ENCODE data around the gene CAPN7.

DNA sequence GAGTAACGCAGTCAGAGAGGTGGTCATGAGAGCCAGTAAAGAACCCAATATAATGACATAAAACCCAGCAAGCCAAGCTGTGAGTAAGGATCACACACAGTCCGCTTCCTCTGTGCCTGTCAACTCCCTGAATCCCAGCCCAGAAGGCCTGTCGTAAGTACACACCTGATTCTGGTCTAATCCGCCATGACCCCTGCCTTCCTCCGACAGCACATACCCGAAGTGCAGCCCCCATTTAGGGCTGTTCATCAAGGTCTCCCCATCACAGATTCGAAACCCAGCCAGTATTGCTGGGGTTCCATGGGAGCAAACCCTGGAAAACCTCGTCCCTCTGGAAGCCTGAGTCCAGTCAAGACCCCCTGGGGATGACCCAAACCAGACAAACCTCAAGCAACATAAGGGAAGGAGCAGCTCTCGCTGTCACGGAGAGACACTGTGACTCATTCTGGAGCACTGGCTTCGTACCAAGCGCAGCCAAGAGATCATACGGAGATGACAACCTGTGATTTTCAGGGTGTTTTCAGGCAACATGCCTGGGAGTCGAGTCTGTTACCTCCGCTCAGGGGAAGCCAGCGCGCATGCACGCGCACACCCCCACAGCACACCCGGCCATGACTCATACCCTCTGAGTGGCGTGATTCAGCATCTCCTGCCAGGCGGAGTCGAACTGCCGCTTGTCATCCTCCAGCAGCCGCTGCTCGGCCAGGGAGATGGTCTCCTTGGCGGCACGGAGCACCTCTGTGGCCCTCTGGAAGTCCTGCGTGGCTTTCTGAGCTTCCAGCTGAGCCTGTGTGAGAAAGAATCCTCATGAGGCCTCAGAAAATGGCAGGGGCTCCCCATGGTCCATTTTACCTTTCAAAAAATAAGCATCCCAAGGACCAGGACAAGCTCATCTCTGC, 63.3 kb downstream of the CAPN7 start:
- TF ChIP-seq, protein P1, sequence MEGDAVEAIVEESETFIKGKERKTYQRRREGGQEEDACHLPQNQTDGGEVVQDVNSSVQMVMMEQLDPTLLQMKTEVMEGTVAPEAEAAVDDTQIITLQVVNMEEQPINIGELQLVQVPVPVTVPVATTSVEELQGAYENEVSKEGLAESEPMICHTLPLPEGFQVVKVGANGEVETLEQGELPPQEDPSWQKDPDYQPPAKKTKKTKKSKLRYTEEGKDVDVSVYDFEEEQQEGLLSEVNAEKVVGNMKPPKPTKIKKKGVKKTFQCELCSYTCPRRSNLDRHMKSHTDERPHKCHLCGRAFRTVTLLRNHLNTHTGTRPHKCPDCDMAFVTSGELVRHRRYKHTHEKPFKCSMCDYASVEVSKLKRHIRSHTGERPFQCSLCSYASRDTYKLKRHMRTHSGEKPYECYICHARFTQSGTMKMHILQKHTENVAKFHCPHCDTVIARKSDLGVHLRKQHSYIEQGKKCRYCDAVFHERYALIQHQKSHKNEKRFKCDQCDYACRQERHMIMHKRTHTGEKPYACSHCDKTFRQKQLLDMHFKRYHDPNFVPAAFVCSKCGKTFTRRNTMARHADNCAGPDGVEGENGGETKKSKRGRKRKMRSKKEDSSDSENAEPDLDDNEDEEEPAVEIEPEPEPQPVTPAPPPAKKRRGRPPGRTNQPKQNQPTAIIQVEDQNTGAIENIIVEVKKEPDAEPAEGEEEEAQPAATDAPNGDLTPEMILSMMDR (IDR thresholded peaks at IDR 0.05), result no peak
- TF ChIP-seq POLR2A (IDR thresholded peaks at IDR 0.05), result no peak
